HEK293 (cell line): ENCODE data around the gene PLEKHF1.
A peak's percentile ranks its signal among the peaks of the same experiment; 100 is the strongest.

Experiments used
- CTCF ChIA-PET: fragments of 350-600 bp; formaldehyde crosslinking; extraction: SDS; loops from one replicate; lab custom pipeline; 2021; ENCODE audit warnings: antibody characterized with exemption; lab: Yijun Ruan, JAX
- POLR2A ChIA-PET: fragments of 300-600 bp; formaldehyde crosslinking; extraction: SDS; loops from one replicate; lab custom pipeline; 2020; ENCODE audit warnings: antibody characterized with exemption, inconsistent platforms; lab: Yijun Ruan, JAX
- H3K27ac ChIP-seq: fragments of 200-500 bp; sonication (Bioruptor generic); 2 replicates; pipeline ENCODE4 v1.5.1; 2014; ENCODE audit warnings: low read depth, low read length, control low read depth, inconsistent platforms; ENCODE audit errors: extremely low read depth
- H3K36me3 ChIP-seq, 2 experiments: fragments of 200-500 bp in 1 of 2; sonication (Bioruptor generic) in 1 of 2; 1 replicate in 1 of 2; 2 replicates in 1 of 2; pipeline ENCODE4 v1.5.1; 2014 to 2017; ENCODE audit warnings: inconsistent platforms in 2 of 2, low read length in 2 of 2; ENCODE audit not compliant: control insufficient read depth in 2 of 2, insufficient read depth in 1 of 2
- H3K4me1 ChIP-seq: fragments of 200-500 bp; sonication (Bioruptor generic); 2 replicates; pipeline ENCODE4 v1.5.1; 2014; ENCODE audit warnings: mild to moderate bottlenecking, low read length, inconsistent platforms; ENCODE audit not compliant: control insufficient read depth, insufficient read depth
- H3K4me3 ChIP-seq: 2 replicates; pipeline ENCODE4 v1.5.1; 2011; ENCODE audit warnings: low read depth, mild to moderate bottlenecking, control low read depth, low read length, moderate library complexity
- H3K9me3 ChIP-seq: fragments of 200-500 bp; sonication (Bioruptor generic); 2 replicates; pipeline ENCODE4 v1.5.1; 2014; ENCODE audit warnings: low read depth, low read length, inconsistent platforms; ENCODE audit not compliant: control insufficient read depth, insufficient read depth
- BCL11A ChIP-seq: fragments of 450-650 bp; formaldehyde crosslinking; IDR thresholded peaks from 2 replicates; pipeline ENCODE4 v1.5.1; 2016; ENCODE audit warnings: low read depth, missing biosample characterization, missing genetic modification characterization
- HOXD13 ChIP-seq: sonication (generic); formaldehyde crosslinking; IDR thresholded peaks from 2 replicates; pipeline ENCODE4 v1.8.0; 2022; ENCODE audit warnings: missing genetic modification reagents, borderline replicate concordance
- KLF16 ChIP-seq: fragments of 450-650 bp; formaldehyde crosslinking; IDR thresholded peaks from 2 replicates; pipeline ENCODE4 v1.5.1; 2017; ENCODE audit warnings: missing biosample characterization, missing genetic modification characterization
- KLF7 ChIP-seq: fragments of 450-650 bp; formaldehyde crosslinking; IDR thresholded peaks from 2 replicates; pipeline ENCODE4 v1.5.1; 2016; ENCODE audit warnings: missing biosample characterization, missing genetic modification characterization, borderline replicate concordance
- MZF1 ChIP-seq: fragments of 450-650 bp; formaldehyde crosslinking; IDR thresholded peaks from 2 replicates; pipeline ENCODE4 v1.5.1; 2017; ENCODE audit warnings: missing biosample characterization, missing genetic modification characterization, borderline replicate concordance
- SCRT1 ChIP-seq: fragments of 450-650 bp; formaldehyde crosslinking; IDR thresholded peaks from 2 replicates; pipeline ENCODE4 v1.5.1; 2016; ENCODE audit warnings: missing biosample characterization, missing genetic modification characterization, borderline replicate concordance
- ZNF157 ChIP-seq: fragments of 450-650 bp; formaldehyde crosslinking; IDR thresholded peaks from 2 replicates; pipeline ENCODE4 v1.5.1; 2016; ENCODE audit warnings: missing biosample characterization, missing genetic modification characterization
- ZNF175 ChIP-seq: fragments of 450-650 bp; formaldehyde crosslinking; IDR thresholded peaks from 2 replicates; pipeline ENCODE4 v1.5.1; 2016; ENCODE audit warnings: missing biosample characterization, missing genetic modification characterization
- ZNF335 ChIP-seq: fragments of 450-650 bp; formaldehyde crosslinking; conservative IDR thresholded peaks from 2 replicates; pipeline ENCODE4 v1.5.1; 2016; ENCODE audit warnings: missing biosample characterization, missing genetic modification characterization
- ZNF37A ChIP-seq: fragments of 450-650 bp; IDR thresholded peaks from 2 replicates; pipeline ENCODE4 v1.5.1; 2018; ENCODE audit warnings: missing biosample characterization, missing genetic modification characterization
- ZNF398 ChIP-seq: fragments of 450-650 bp; formaldehyde crosslinking; IDR thresholded peaks from 2 replicates; pipeline ENCODE4 v1.5.1; 2017; ENCODE audit warnings: missing biosample characterization, missing genetic modification characterization
- ZNF48 ChIP-seq: fragments of 450-650 bp; formaldehyde crosslinking; IDR thresholded peaks from 2 replicates; pipeline ENCODE4 v1.5.1; 2016; ENCODE audit warnings: missing biosample characterization, missing genetic modification characterization
- ZNF514 ChIP-seq: fragments of 450-650 bp; formaldehyde crosslinking; IDR thresholded peaks from 2 replicates; pipeline ENCODE4 v1.5.1; 2016; ENCODE audit warnings: missing biosample characterization, missing genetic modification characterization
- ZNF560 ChIP-seq: fragments of 450-650 bp; formaldehyde crosslinking; IDR thresholded peaks from 2 replicates; pipeline ENCODE4 v1.5.1; 2017; ENCODE audit warnings: missing biosample characterization, missing genetic modification characterization, borderline replicate concordance
- ZNF610 ChIP-seq: fragments of 450-650 bp; formaldehyde crosslinking; IDR thresholded peaks from 2 replicates; pipeline ENCODE4 v1.5.1; 2016; ENCODE audit warnings: missing biosample characterization, missing genetic modification characterization, borderline replicate concordance
- ZNF645 ChIP-seq: fragments of 450-650 bp; formaldehyde crosslinking; IDR thresholded peaks from 2 replicates; pipeline ENCODE4; 2016; ENCODE audit warnings: missing biosample characterization, missing genetic modification characterization
- ZNF654 ChIP-seq: fragments of 450-650 bp; formaldehyde crosslinking; IDR thresholded peaks from 2 replicates; pipeline ENCODE4 v1.5.1; 2016; ENCODE audit warnings: low read depth, missing biosample characterization, missing genetic modification characterization
- ZNF777 ChIP-seq: fragments of 450-650 bp; formaldehyde crosslinking; IDR thresholded peaks from 2 replicates; pipeline ENCODE4 v1.5.1; 2017; ENCODE audit warnings: missing biosample characterization, missing genetic modification characterization, borderline replicate concordance
- ZSCAN30 ChIP-seq: fragments of 450-650 bp; IDR thresholded peaks from 2 replicates; pipeline ENCODE4 v1.5.1; 2018; ENCODE audit warnings: missing biosample characterization, mild to moderate bottlenecking, missing genetic modification characterization, moderate library complexity
- TF ChIP-seq, protein P1 (sequence below): fragments of 450-650 bp; formaldehyde crosslinking; IDR thresholded peaks from 2 replicates; pipeline ENCODE4 v1.5.1; 2017; ENCODE audit warnings: missing biosample characterization, missing genetic modification characterization

Gene PLEKHF1

GRCh38 chr19:29629836-29630534 lies 35.3 kb upstream of the PLEKHF1 start:
- H3K36me3 ChIP-seq: no peaks in the 10 kb centered on the region
- TF ChIP-seq ZSCAN30 (tag by site-specific recombination): no peak
- TF ChIP-seq, protein P1, sequence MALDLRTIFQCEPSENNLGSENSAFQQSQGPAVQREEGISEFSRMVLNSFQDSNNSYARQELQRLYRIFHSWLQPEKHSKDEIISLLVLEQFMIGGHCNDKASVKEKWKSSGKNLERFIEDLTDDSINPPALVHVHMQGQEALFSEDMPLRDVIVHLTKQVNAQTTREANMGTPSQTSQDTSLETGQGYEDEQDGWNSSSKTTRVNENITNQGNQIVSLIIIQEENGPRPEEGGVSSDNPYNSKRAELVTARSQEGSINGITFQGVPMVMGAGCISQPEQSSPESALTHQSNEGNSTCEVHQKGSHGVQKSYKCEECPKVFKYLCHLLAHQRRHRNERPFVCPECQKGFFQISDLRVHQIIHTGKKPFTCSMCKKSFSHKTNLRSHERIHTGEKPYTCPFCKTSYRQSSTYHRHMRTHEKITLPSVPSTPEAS (tag by site-specific recombination): no peak
- no peak for TF ChIP-seq ZNF777
- TF ChIP-seq ZNF335 (tag by site-specific recombination): no peak
- TF ChIP-seq SCRT1 (tag by site-specific recombination): no peak
- TF ChIP-seq ZNF175 (tag by site-specific recombination): no peak
- no peak for TF ChIP-seq BCL11A (tag by site-specific recombination)
- no peak for TF ChIP-seq MZF1 (tag by site-specific recombination)
- TF ChIP-seq HOXD13 (CRISPR knock-in tag): no peak
- no peaks in the 10 kb centered on the region; the same call in 1 of the 2 replicates for H3K9me3 ChIP-seq
- ChIA-PET CTCF (interaction anchor here (0.6 to 4.0 kb wide), 4 partner anchors 19 to 64 kb away, joined by 3 to 18 read pairs (median 4); no protein-coding TSS in a partner anchor), POLR2A (interaction anchor here (0.6 kb wide), 1 partner anchor 12 kb away, joined by 5 read pairs; no protein-coding TSS in a partner anchor)
- no peak overlapping the region for H3K4me3 ChIP-seq
- no peak overlapping the region for H3K27ac ChIP-seq
- no peaks in the 10 kb centered on the region for H3K4me1 ChIP-seq

GRCh38 chr19:29630655-29631054 lies 34.6 kb upstream of the PLEKHF1 start:
- no peaks in the 10 kb centered on the region for H3K4me1 ChIP-seq
- TF ChIP-seq ZNF645 (tag by site-specific recombination): no peak
- TF ChIP-seq ZNF560 (tag by site-specific recombination): no peak
- TF ChIP-seq KLF7 (tag by site-specific recombination): no peak
- TF ChIP-seq ZNF610: no peak
- H3K36me3 ChIP-seq: no peaks in the 10 kb centered on the region
- ChIA-PET POLR2A (no interaction called here), CTCF (interaction anchor here (0.6 to 4.0 kb wide), 4 partner anchors 20 to 64 kb away, joined by 3 to 18 read pairs (median 4); no protein-coding TSS in a partner anchor)
- no peak overlapping the region for H3K4me3 ChIP-seq
- H3K27ac ChIP-seq: no peak overlapping the region
- H3K9me3 ChIP-seq: no peaks in the 10 kb centered on the region; the same call in 1 of the 2 replicates

DNA sequence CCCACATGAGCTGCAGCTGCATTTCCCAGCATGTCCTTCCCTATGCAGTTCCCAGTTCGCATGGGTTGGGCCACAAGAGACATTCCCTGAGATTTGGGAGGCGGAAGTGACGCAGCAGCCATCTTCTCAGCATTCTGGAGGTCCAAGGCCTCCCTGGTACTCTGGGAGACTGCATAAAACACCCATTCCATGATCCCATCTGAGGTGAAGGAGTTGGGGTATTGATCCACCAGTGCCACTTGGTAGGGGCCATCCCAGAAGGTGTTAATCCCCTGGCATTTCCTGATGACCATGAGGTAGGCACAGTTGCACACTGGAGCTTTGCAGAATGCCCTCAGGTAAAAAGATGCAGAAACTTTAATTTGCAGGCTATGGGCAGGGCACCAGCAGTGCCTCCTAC lies 33.8 kb upstream of the PLEKHF1 start:
- no peaks in the 10 kb centered on the region for H3K36me3 ChIP-seq
- no peak overlapping the region for H3K4me3 ChIP-seq
- POLR2A ChIA-PET: no interaction called here
- no peaks in the 10 kb centered on the region for H3K4me1 ChIP-seq
- no peak overlapping the region for H3K27ac ChIP-seq
- TF ChIP-seq ZNF37A (tag by site-specific recombination) (peak; percentile 92), ZNF157 (tag by site-specific recombination) (no peak), ZNF514 (tag by site-specific recombination) (no peak), ZNF654 (no peak), ZNF398 (no peak), KLF16 (tag by site-specific recombination) (no peak), ZNF48 (tag by site-specific recombination) (no peak)
- CTCF ChIA-PET: interaction anchor here (0.7 to 4.0 kb wide), 5 partner anchors 8 to 63 kb away, joined by 3 to 18 read pairs (median 3); no protein-coding TSS in a partner anchor
- H3K9me3 ChIP-seq: no peaks in the 10 kb centered on the region; the same call in 1 of the 2 replicates
